HepG2 (cell line): ENCODE results near the gene CLIP2.

Source experiments
- CTCF ChIP-seq: sonication (generic); formaldehyde crosslinking; IDR thresholded peaks from 2 replicates; pipeline ENCODE4 v1.5.0; 2020; ENCODE audit warnings: mild to moderate bottlenecking, missing genetic modification reagents, moderate library complexity
- TCF7L2 ChIP-seq: IDR thresholded peaks from 2 replicates; pipeline ENCODE4 v1.6.1; 2011; ENCODE audit warnings: mild to moderate bottlenecking, low read depth, low read length, moderate library complexity
- ZNF510 ChIP-seq: sonication (generic); formaldehyde crosslinking; IDR thresholded peaks from 2 replicates; pipeline ENCODE4 v1.4.0; 2020; ENCODE audit warnings: low read depth, mild to moderate bottlenecking, missing genetic modification reagents

GRCh38 chr7:74306004-74306729 lies 17.0 kb downstream of the CLIP2 start:
- TF ChIP-seq CTCF (CRISPR knock-in tag), result no peak
- TF ChIP-seq TCF7L2, result no peak
- TF ChIP-seq ZNF510 (CRISPR knock-in tag), result no peak
